NCI-H2107 (cell line): Measurements from ENCODE around the gene CELF4.

Experiments
- DNase-seq: peaks from one replicate; lab custom pipeline; 2025; lab: John Stamatoyannopoulos, UW

Gene CELF4

DNA sequence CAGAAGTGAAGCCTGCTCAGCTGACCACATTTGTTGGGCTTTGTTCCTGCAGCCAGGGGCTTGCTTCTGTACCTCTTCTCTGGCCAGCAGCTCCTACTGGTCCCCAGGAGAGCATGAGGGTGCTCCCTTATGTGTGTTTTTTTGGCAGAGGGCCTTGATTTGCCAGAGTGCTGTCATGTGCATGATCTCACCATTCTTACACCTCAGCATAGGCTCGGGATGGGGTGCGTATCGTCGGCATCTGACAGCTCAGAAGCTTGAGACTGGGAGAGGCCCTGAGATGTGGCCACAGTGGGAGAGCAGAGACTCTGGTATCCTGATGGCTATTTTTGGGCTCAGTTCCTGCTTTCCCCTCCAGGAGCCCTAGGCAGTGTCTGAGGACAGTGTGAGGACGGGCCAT lies 71.2 kb downstream of the CELF4 start:
- no peak for DNase-seq

DNA sequence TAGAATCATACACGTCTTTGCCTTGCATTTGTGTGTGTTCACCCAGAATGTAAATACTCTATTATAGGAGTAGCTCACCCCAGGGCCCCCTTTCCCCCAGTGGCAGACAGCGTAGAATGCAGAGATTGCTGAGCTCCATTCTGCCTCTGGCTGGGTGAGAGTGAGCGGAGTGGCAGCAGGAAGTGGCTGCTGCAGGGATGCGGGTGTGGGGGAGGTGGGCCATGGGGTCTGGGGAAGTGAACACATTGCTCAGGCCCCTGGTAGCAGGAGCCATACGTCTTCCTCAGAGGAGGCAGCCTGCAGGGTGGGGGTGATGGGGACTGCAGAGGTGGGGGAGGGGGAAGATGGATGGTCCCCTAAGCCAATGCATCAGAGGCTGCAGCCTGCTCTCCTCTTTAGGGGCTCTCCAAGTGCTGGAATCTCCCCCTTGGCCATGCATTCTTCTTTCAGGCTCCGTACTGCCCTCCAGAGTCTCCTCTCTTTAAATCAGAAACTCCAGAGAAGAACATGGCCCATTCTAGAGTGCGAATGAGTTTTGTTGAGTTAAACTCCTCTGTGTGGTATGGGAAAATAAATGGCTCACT lies 72.2 kb downstream of the CELF4 start:
- no peak for DNase-seq

- no peak for DNase-seq
Measured at GRCh38 chr18:37492952-37493351, 72.6 kb downstream of the CELF4 start.

DNA sequence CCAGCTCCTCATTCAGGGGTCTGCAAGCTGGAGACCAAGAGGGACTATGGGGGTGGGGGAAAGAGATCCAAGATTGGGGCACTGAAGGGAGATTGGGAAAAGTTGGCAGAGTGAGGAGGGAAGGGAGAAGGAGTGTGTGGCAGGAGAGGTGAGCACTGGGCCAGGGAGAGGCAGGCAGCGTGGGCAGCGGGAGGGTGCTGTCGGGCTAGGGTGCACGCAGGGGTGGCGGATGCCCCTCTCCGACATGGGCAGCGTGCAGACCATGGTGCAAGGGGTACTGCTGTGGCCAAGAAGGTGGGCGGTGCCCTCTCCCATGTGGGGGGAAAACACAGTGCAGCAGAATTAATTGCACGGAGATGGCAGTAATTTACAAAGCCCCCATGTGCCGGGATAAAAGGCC lies 74.1 kb downstream of the CELF4 start:
- DNase-seq: no peak

DNA sequence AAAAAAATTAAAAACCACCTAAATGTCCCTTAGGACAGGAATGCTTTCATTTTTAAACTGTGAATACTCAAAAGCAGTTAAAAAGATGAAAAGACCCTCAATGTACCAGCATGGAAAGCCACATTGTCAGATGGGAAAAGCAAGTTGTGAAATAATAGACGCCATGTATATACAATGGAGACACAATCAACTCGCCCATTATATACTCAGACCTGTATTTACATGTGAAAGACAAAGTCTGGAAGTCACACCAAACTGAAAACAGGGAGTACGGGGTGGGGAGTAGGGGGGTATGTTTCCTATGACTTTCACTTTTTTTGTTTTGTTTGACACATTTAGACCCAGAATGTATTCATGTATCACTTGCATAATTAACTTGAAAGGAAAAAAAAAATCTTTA lies 75.6 kb downstream of the CELF4 start:
- DNase-seq: no peak

GRCh38 chr18:37489011-37489410 lies 76.6 kb downstream of the CELF4 start:
- no peak for DNase-seq

- no peak for DNase-seq
Measured at GRCh38 chr18:37487400-37487867, 78.2 kb downstream of the CELF4 start.

DNA sequence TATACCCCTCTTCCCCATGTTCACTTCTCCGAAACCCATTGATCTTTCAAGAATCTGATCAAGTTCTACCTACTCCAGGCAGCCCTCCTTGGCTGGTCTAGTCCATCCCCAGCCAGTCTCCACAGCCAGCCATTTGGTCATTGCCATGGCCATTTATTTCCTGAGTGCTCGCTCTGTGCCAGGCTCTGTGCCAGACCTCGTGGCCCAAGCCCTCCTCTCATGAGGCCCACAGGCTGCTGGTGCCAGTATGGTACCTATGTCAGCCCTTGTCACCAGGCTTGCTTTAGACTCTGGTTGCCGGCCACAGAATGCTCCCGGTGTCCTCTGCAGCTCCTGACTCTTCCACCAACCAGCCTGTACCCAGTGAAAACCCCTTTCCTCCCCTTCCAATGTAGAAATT lies 78.8 kb downstream of the CELF4 start:
- DNase-seq: no peak

DNA sequence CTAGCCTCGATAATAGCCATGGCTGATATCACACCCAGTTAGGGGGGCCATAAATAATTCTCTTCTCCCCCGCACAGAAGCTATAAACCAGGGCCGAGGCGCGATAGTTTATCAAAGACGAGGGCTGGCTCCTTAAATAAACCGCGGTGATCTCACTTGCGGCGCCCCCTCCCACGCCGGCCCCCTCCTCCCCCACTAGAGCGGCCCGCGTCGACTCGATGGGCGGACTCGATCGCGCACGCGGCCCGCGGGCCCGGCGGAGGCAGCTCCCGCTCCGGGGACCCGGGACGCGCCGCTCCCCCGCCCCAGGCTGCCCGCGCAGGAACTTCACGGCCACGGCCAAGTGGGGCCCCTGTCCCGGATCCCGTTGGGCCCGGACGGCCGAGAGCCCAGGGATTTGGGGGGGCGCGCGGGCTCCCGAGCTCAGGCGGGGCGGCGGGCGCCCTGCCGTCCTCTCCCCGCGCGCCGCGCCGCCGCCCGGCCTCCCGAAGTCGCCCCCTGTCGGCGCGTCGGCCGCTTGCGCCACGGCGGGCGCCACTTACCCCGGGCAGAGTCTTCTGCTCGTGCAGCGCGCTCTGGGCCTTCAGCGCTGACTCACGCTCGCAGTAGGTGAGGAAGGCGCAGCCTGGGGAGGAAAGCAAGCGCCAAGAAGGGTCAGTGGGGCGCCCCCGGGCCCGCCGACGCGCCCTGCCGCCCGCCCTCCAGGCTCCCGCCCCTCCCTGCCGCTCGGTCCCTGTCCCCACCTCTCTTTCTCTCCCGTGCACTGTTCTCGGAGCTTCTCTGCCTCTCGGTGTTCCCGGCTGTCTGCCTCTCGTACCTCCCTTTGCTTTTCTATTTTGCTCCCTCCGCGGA lies 80.4 kb downstream of the CELF4 start:
- peak; percentile 40 for DNase-seq

GRCh38 chr18:37483984-37484819 lies 81.4 kb downstream of the CELF4 start:
- no peak for DNase-seq

GRCh38 chr18:37483221-37483971 lies 82.2 kb downstream of the CELF4 start:
- DNase-seq: no peak

DNA sequence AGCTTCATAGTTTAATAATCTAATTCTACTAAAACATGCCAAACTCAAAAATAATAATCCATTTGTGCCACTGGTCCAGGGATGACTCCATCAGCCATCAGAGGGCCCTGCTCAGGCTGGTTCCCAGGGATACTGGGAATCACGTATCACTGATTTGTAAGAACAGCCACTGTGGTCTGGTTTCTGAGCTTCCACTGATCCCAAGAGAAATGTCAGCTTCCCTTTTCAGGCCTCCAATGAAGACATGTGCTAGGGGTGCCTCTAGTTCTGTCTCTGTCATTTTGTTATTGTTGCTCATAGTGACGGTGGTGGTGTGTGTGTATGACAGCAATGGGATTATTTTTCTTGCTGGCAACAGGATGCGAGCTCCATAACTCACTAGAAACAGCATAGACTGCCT lies 83.2 kb downstream of the CELF4 start:
- DNase-seq: no peak

DNA sequence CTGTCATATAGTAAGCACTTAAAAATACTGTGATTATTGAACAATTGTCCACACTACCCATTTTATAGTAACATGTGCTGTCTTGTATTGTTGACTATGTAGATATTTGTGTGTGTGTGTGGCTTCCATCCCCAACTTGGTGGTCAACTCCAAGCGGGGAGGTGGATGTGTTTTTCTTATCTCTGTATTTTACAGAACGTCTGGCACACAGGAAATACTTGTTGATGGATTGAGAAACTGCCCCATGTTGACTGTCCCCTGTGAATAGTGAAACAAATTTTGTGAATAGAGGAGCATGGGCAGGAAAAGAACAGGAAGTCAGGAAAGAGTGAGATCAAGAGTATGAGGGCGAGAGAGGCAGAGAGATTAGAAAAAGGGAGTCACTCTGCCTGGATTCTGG lies 83.6 kb downstream of the CELF4 start:
- DNase-seq: no peak

DNA sequence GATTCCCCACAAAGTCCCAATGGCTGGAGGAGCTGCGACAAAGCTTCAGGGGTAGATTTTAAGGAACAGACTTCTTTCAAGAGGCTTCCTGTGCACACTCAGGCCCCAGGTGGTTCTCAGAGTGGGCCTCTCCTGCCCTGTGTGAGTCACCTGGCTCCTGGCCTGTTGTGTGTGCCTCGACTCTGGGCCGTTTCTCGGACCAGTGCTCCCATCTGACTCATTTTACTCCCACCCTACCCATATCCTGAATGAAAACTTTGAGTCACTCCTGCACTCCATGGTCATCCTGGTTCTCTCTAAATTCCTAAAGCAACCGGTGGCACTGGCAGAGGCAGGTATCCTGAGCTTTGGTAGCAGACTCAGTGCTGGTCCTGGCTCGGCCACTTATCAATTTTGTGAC lies 84.1 kb downstream of the CELF4 start:
- DNase-seq: no peak

DNA sequence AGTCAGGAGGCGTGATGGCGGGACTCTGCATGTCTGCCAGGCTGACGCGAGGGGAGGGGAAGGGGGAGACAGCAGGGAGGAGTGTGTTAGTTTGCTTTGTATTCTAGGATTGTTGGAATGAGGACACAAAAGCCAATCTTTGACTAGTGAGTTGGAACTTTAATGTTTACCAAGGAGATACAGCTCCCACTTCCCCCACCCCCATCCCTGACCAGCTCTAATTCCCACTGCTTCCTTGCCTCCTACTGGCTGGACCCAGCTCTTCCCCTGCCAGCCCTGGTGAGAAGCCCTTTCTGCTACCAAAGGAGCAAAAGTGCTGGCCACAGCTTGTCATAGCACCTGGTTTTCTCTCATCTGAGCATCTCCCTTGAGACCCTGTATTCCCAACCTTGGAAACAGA lies 84.5 kb downstream of the CELF4 start:
- DNase-seq: no peak

DNA sequence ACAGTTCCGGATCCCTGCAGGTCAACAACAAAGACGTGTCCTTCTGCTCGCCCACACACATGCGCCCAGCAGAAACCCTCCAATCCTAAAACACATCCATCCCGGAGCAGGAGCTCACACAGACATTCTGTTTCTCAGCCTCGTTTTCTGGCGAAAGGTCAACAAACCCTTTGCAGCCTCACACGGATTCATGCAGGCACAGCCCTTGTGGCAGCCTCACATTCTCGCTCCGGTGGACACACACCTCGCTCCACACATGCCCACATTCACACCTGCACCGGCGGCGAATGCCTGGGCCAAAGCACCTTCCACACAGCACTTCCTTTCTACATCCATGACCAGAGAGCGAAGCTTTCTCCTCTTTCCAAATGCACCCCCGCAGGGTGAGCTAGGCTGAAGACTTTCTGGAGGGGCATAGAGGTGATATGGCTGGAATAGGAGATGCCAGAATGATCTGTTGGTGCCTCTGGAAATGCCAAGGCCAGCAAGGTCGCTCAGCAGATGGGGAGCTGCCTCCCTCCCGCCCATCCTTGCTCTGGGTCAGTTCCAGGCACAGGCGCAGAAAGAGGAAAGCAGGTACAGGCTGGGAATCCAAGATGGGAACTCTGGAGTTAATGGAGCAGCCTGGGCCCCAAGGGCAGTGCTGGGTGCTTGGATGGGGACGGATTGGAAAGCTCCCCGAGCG lies 88.8 kb downstream of the CELF4 start:
- DNase-seq: no peak

DNA sequence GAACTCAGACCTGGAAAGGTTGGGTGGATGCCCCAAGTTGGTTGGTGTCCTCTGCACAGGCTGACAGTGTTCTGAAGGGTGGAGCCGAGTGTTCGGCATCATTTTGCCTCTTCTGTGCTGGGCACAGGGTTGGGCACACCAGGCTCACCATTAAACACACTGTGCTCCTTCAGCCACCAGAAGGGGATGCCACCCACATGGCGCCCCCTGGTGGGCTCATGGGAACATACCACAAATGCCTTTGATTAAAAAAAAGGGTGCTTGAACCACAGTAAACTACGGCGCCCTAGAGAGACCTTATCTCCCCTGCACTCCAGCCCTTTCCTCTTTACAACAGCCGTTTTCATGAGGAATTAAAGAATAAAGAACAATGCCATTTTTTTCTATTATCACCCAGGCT lies 89.4 kb downstream of the CELF4 start:
- no peak for DNase-seq

DNA sequence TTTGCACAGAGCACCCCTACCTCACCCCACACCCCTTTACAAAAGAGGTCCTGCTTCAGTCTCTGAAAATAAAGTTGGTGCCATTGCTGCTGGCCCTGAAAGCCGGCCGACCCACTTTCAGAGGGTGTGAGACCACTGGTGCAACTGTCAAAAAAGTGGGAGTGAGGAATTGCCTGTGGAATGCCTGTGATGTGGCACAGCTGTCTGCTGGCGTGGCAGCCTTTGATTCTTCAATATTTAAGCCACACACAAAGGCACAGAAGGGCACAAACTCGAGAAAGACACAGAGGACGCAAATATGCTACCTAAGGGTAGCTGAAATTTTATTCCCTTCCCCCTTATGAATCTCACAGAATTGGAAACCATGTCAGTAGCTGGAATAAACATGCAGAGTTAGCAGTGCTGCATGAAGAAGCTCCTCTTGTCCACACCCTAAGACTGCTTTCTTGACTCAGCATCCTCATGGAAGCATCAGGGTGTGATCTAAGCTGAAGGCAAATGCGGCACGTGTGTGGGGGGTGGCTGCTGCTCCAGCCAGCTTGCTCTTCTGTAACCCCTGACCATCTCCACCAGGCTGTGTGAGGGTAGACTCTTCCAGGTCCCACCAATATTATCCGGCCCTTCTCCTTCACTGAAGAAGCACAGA lies 92.3 kb downstream of the CELF4 start:
- no peak for DNase-seq

DNA sequence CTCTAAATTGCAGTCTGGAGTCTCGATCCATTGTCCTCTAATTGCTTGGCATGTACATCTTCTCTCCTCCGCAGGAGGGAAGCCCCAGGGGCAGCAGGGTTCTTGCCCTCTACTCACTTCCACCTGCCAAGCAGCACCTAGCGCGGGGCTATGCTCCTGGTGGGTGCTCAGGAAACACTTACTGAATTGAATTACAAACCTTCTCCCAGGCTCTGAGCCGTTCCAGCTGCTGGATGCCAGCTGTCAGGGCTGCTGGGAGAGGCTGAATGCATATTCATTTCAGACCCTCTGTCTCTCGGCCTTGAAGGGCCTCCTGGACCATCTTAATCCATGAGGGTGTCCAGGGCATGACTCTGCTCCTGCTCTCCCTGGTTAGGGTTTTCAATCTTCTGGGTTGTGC lies 94.0 kb downstream of the CELF4 start:
- DNase-seq: no peak

DNA sequence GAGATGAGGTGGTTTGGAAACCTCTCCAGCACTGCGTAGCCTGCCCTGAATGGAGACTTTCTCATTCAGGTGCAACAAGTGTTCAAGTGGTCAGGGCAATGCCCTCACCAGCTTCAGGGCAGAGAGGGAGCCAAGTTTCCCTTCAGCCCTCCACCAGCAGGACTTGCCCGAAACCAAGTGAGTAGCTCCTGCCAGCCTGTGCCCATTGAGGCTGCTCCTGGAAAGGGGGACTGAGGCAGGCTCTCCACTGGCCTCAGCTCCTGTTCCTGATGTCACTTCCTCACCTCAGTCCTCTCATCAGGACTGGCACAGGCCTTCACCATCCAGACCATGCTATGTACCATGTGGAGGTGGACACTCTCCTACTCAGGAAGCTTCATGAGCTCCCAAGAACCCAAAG lies 94.6 kb downstream of the CELF4 start:
- DNase-seq: no peak
